NCI-H82 treated with DMSO at 0.1 percent for 48 hours (cell line): Measurements from ENCODE around the gene CHST12.
A peak's percentile ranks its signal among the peaks of the same experiment; 100 is the strongest.

Source experiments
- DNase-seq: peaks from one replicate; lab custom pipeline; 2025; ENCODE audit not compliant: unreplicated experiment; lab: John Stamatoyannopoulos, UW

CHST12 gene

GRCh38 chr7:2403014-2403717 is at the start of gene CHST12:
TSS of gene CHST12 (plus strand) at chr7:2403611. CDS start at chr7:2432640, 29,029 bp downstream.
- DNase-seq: peak; percentile 78

GRCh38 chr7:2353936-2354185 is 49.5 kb upstream of the CHST12 start:
- peak; percentile 92 for DNase-seq

DNA sequence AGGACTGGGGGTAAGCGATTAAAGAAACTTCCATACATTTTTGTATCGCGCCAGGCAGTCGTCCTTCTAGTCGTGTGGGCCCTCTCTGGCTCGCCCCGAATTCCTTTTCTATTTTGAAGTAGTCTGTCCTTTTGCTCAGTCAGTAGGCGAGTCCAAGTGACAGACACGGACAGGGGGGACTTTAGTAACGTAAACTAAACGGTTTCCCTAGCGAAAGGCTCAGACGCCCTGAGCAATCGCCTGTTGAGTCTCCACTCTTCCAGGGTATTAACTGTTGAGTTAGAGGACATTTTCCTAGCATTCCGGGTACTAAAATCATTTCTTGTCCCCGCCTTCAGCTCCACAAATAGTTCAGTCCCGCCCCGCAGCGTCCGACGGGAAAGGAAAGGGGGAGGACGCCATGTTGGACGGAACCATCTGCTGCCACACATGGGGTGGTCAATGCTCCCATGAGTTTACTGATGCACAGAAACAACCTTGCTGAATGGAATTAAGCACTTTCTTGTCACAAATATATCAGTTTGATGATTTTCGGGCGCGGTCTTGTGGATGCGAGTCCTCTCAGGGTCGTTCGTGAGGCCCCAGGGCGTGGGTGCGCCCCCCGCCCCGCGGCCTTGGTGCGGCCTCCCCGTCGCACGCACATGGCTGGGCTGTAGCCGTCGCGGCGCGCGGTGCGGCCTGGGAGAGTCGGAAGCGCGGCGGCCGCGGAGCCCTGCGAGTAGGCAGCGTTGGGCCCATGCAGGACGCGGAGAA is 49.0 kb upstream of the CHST12 start, which contains the start of gene EIF3B:
Gene EIF3B, plus strand, starts transcription at position 642 of the 753 bp plus-strand sequence. Its CDS starts 95 bp downstream, at position 737.
- peak; percentile 92 for DNase-seq

GRCh38 chr7:2354939-2355704 is 48.3 kb upstream of the CHST12 start:
- no peak for DNase-seq

GRCh38 chr7:2355705-2356008 is 47.8 kb upstream of the CHST12 start:
- DNase-seq: no peak

- no peak for DNase-seq
Observed at GRCh38 chr7:2357165-2357564, 46.2 kb upstream of the CHST12 start.

DNA sequence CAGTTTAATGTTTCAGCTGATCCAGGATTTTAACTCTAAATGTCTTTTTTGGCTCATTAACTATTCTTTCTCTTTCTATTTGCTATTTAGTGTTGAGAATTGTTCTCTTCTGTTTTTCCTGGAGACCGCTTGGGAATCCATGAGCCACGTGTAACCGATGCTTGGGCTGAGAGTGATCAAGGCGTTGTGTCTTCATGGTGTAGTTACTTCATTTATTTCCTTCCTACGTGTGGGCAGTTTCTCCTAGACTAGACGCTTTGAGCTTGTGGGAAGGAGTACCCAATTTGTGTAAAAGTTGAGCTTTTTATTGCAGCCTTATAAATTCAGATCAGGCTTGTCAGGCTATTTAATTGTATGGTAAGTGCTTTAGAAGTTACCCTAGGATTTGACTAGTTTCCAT is 45.8 kb upstream of the CHST12 start:
- DNase-seq: no peak

DNA sequence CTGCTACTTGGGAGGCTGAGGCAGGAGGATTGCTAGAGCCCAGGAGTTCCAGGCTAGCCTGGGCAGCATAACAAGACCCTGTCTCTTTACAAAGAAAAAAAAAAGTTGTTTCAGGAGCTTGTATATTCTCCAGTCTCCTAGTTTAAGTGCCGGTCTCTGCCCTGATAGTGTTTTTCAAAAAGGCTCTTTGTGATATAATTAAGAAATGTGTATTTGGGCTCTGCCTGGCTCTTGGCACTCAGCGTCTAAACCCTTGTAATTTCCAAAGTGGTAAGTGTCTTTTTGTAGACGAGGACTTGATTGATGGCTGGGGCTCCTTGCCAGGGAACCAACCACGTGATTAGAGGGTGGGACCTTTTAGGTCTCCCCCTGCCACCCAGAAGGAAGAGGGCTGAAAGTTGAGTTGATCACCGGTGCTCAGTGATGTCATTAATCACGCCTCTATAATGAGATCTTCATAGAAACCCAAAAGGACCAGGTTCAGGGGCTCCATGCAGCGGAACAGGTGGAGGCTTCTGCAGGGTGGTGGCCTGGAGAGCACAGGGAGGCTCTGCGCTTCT is 44.4 kb upstream of the CHST12 start:
- DNase-seq: peak; percentile 70

- DNase-seq: peak; percentile 78
Observed at GRCh38 chr7:2359610-2360009, 43.8 kb upstream of the CHST12 start.

DNA sequence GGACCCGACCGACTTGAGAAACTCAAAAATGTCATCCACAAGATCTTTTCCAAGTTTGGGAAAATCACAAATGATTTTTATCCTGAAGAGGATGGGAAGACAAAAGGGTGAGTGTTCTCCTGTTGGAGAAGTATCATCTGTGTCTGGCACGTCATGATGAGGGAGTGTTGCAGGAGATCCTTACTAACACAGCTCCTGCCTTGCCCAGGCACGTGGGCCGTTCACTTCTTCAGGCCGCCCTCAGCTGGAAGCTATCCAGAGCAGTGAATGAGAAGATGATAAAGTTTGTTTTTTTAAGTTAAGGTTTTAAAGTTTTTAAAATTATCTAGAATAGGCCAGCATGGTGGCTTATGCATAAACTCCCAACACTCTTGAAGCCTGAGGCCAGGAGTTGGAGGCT is 42.6 kb upstream of the CHST12 start:
- no peak for DNase-seq

DNA sequence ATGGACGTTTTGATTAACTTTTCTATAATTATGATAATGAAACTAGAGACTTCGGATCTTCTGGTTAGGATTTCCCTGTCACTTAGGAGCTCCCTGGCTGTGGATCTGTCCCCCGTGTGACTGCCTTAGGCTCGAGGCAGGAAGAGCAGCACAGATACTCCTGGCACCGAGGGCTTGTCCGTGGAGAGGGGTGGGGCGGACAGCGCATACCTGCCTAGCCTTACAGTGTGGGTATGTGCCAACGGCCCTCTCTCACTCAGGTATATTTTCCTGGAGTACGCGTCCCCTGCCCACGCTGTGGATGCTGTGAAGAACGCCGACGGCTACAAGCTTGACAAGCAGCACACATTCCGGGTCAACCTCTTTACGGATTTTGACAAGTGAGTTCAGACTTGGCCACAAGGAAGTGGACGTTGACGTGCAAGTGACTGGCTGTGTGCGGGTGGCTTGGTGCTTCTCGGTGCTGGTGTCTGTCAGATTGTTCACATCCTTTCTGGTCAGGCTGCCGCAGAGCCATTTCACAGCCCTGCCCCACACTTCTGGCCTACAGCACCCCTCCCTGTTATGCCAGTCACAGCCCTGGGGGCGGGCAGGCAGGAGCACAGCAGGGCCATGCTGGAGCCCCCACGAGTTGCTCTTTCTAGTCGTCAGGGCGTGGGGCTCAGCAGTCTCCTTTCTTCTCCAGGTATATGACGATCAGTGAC is 40.9 kb upstream of the CHST12 start:
- no peak for DNase-seq

DNA sequence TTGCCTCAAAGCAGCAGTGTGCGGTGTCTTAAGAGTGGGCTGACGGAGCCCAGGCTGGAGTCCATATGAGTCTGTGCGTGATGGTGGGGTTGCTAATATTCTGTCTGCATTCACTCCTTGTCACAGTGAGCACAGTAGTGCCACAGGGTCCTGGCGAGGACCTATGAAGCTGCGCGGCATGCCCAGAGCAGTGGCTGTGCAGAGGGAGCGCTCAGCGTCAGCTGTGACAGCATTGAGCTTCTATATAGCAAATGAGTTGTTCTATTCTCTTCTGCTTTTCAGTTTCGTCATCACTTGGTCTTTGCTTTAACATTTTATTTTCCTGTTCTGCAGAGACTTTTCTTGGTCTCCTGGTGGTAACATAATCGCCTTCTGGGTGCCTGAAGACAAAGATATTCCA is 34.3 kb upstream of the CHST12 start:
- no peak for DNase-seq

GRCh38 chr7:2371329-2371728 is 32.1 kb upstream of the CHST12 start:
- DNase-seq: no peak

DNA sequence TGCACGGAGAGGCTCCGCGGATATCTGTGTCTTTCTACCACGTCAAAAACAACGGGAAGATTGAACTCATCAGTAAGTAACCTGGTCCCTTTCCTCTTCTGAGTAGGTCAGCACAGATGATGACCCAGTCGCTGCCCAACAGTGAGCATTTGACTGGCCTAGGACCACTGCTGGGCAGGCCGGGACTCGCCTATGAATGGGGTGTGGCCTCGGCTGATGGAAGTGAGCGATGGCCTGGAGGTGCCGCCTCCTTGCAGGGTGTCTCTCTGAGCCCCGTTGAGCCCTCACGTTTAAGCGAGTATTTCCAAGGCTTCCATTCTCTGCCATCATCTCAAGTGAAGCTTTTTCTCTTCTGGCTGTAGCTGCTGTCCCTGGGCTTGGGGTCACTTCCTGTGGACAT is 30.7 kb upstream of the CHST12 start:
- DNase-seq: no peak

GRCh38 chr7:2373124-2373556 is 30.3 kb upstream of the CHST12 start:
- no peak for DNase-seq

- DNase-seq: no peak
Observed at GRCh38 chr7:2373646-2374045, 29.8 kb upstream of the CHST12 start.

GRCh38 chr7:2374401-2374800 is 29.0 kb upstream of the CHST12 start:
- no peak for DNase-seq

GRCh38 chr7:2374830-2375728 is 28.3 kb upstream of the CHST12 start:
- no peak for DNase-seq

- DNase-seq: no peak
Observed at GRCh38 chr7:2376351-2377154, 26.9 kb upstream of the CHST12 start.
